Measurements from ENCODE around the gene NKAIN2.

NKAIN2 gene

DNA sequence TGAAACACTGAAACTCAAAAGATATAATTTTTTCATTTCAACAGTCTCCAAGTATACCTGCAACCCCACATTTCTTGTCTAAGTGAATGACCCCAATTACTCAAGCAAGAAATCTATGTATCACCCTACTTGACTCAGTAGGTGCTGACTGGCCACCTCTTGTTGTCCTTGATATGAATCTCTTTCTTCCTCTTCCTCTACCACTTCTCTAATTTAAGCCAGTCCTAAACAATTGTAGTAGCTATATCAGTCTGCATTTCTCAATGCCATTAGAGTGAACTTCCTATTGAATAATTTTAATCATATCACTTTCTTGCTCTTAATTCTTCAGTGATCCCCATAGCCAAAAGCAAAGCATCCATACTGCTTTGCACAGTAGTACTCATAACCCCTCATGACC, 93.2 kb downstream of the NKAIN2 start:
- POLR2A ChIA-PET: no interaction called here
- Histone ChIP-seq H3K27ac (ENCODE audit: extremely low read depth, low read depth, low read length) (no peak overlapping the region), H3K4me1 (ENCODE audit: control insufficient read depth, insufficient read depth, low read length) (no peaks in the 10 kb centered on the region), H3K36me3 (ENCODE audit: control insufficient read depth in 2 of 2, insufficient read depth in 1 of 2, low read length in 2 of 2) (no peaks in the 10 kb centered on the region), H3K4me3 (ENCODE audit: low read depth, low read length) (no peak overlapping the region), H3K9me3 (ENCODE audit: control insufficient read depth, insufficient read depth, low read depth, low read length) (no peaks in the 10 kb centered on the region)
- TF ChIP-seq ZNF138 (tag by site-specific recombination; IDR thresholded peaks at IDR 0.05; ENCODE audit: borderline replicate concordance) (no peak), SALL2 (tag by site-specific recombination; IDR thresholded peaks at IDR 0.05; ENCODE audit: borderline replicate concordance) (no peak), ZNF37A (tag by site-specific recombination; IDR thresholded peaks at IDR 0.05) (no peak), ZFHX2 (tag by site-specific recombination; conservative IDR thresholded peaks at IDR 0.05) (no peak), ZNF549 (tag by site-specific recombination; IDR thresholded peaks at IDR 0.05) (no peak), ZNF837 (tag by site-specific recombination; IDR thresholded peaks at IDR 0.05) (no peak), ZNF23 (tag by site-specific recombination; IDR thresholded peaks at IDR 0.05; ENCODE audit: borderline replicate concordance) (no peak), KLF9 (tag by site-specific recombination; IDR thresholded peaks at IDR 0.05; ENCODE audit: low read depth) (no peak), IKZF3 (tag by site-specific recombination; IDR thresholded peaks at IDR 0.05) (no peak)
- CTCF ChIA-PET: no interaction called here

GRCh38 chr6:123897965-123898364, 94.3 kb downstream of the NKAIN2 start:
- ChIA-PET POLR2A (no interaction called here), CTCF (interaction anchor here (0.6 kb wide), 1 partner anchor 121 kb away, joined by 4 read pairs; no protein-coding TSS in a partner anchor)
- Histone ChIP-seq H3K4me3 (ENCODE audit: low read depth, low read length) (no peak overlapping the region), H3K9me3 (ENCODE audit: control insufficient read depth, insufficient read depth, low read depth, low read length) (no peaks in the 10 kb centered on the region), H3K27ac (ENCODE audit: extremely low read depth, low read depth, low read length) (no peak overlapping the region), H3K4me1 (ENCODE audit: control insufficient read depth, insufficient read depth, low read length) (no peaks in the 10 kb centered on the region), H3K36me3 (ENCODE audit: control insufficient read depth in 2 of 2, insufficient read depth in 1 of 2, low read length in 2 of 2) (no peaks in the 10 kb centered on the region)
- TF ChIP-seq ZNF530 (tag by site-specific recombination; IDR thresholded peaks at IDR 0.05; ENCODE audit: low read depth) (no peak), SCRT2 (tag by site-specific recombination; IDR thresholded peaks at IDR 0.05) (no peak), ZFP41 (tag by site-specific recombination; IDR thresholded peaks at IDR 0.05; ENCODE audit: borderline replicate concordance) (no peak), ZNF280D (tag by site-specific recombination; IDR thresholded peaks at IDR 0.05) (no peak), ZNF146 (tag by site-specific recombination; IDR thresholded peaks at IDR 0.05) (no peak), ZNF48 (tag by site-specific recombination; IDR thresholded peaks at IDR 0.05) (no peak), ZNF639 (tag by site-specific recombination; IDR thresholded peaks at IDR 0.05) (no peak), SALL2 (tag by site-specific recombination; IDR thresholded peaks at IDR 0.05; ENCODE audit: borderline replicate concordance) (no peak)
- TF ChIP-seq, protein P1, sequence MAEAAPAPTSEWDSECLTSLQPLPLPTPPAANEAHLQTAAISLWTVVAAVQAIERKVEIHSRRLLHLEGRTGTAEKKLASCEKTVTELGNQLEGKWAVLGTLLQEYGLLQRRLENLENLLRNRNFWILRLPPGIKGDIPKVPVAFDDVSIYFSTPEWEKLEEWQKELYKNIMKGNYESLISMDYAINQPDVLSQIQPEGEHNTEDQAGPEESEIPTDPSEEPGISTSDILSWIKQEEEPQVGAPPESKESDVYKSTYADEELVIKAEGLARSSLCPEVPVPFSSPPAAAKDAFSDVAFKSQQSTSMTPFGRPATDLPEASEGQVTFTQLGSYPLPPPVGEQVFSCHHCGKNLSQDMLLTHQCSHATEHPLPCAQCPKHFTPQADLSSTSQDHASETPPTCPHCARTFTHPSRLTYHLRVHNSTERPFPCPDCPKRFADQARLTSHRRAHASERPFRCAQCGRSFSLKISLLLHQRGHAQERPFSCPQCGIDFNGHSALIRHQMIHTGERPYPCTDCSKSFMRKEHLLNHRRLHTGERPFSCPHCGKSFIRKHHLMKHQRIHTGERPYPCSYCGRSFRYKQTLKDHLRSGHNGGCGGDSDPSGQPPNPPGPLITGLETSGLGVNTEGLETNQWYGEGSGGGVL (tag by site-specific recombination; IDR thresholded peaks at IDR 0.05): no peak
- TF ChIP-seq, protein P2, sequence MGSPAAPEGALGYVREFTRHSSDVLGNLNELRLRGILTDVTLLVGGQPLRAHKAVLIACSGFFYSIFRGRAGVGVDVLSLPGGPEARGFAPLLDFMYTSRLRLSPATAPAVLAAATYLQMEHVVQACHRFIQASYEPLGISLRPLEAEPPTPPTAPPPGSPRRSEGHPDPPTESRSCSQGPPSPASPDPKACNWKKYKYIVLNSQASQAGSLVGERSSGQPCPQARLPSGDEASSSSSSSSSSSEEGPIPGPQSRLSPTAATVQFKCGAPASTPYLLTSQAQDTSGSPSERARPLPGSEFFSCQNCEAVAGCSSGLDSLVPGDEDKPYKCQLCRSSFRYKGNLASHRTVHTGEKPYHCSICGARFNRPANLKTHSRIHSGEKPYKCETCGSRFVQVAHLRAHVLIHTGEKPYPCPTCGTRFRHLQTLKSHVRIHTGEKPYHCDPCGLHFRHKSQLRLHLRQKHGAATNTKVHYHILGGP (tag by site-specific recombination; IDR thresholded peaks at IDR 0.05): no peak
